ENCODE results near the gene ADGRA1. TPM values are rescaled to one million over a fixed set of nuclear protein-coding genes. Genes with fewer than 3 reads are reported as not detected.

Gene ADGRA1
- total RNA-seq, 4 donors from 2014 or later = 0.13 TPM; not detected in 3

- no peak overlapping the region for H3K27ac ChIP-seq
- 20 to 100% methylated on average over 1 to 2 of the region's 12 CpGs for WGBS, 2 donors (ENCODE audit: low coverage in 1 of 2)
- H3K4me1 ChIP-seq = no peaks in the 10 kb centered on the region
- peaks cover 48% of the 10 kb centered on the region for H3K27me3 ChIP-seq
- no peak for ATAC-seq
- no peak overlapping the region for H3K4me3 ChIP-seq
- TF ChIP-seq CTCF (IDR thresholded peaks at IDR 0.05) = no peak
- no peak for TF ChIP-seq POLR2A (IDR thresholded peaks at IDR 0.05)
- TF ChIP-seq EP300 (IDR thresholded peaks at IDR 0.05) = no peak
- no peak for TF ChIP-seq POLR2AphosphoS5 (IDR thresholded peaks at IDR 0.05)
- no peaks in the 10 kb centered on the region for H3K36me3 ChIP-seq
- peaks cover 0 to 18% (median 0%) of the 10 kb centered on the region in 3 donors for H3K9me3 ChIP-seq
These were observed 26.1 kb downstream of the ADGRA1 start for GRCh38 chr10:133113847-133114246.

- no peak for TF ChIP-seq POLR2AphosphoS5 (IDR thresholded peaks at IDR 0.05)
- TF ChIP-seq POLR2A (IDR thresholded peaks at IDR 0.05) = no peak
- TF ChIP-seq EP300 (IDR thresholded peaks at IDR 0.05) = no peak
- no peak for TF ChIP-seq CTCF (IDR thresholded peaks at IDR 0.05)
- no peaks in the 10 kb centered on the region for H3K36me3 ChIP-seq
- no peak overlapping the region for H3K4me3 ChIP-seq
- no peak for ATAC-seq
- 67% methylated on average over 2 of the region's 18 CpGs; no CpG with 5 or more reads in 1 of the 2 donors for WGBS, 2 donors (ENCODE audit: low coverage in 1 of 2)
- H3K27me3 ChIP-seq = peaks cover 44% of the 10 kb centered on the region
- no peaks in the 10 kb centered on the region for H3K4me1 ChIP-seq
- peaks cover 0 to 18% (median 0%) of the 10 kb centered on the region in 3 donors for H3K9me3 ChIP-seq
- no peak overlapping the region for H3K27ac ChIP-seq
These were observed 26.5 kb downstream of the ADGRA1 start for GRCh38 chr10:133114251-133114650.

GRCh38 chr10:133114726-133115452, 27.2 kb downstream of the ADGRA1 start:
- Histone ChIP-seq H3K27me3 (peaks cover 41% of the 10 kb centered on the region), H3K36me3 (no peaks in the 10 kb centered on the region), H3K9me3 (peaks cover 0 to 18% (median 0%) of the 10 kb centered on the region in 3 donors), H3K4me3 (no peak overlapping the region), H3K27ac (no peak overlapping the region), H3K4me1 (no peaks in the 10 kb centered on the region)
- 70 to 80% methylated on average over 1 to 10 of the region's 33 CpGs for WGBS, 2 donors (ENCODE audit: low coverage in 1 of 2)
- ATAC-seq = no peak
- TF ChIP-seq CTCF (IDR thresholded peaks at IDR 0.05) = no peak

GRCh38 chr10:133115453-133115842, 27.7 kb downstream of the ADGRA1 start:
- no peak for TF ChIP-seq POLR2AphosphoS5 (IDR thresholded peaks at IDR 0.05)
- TF ChIP-seq EP300 (IDR thresholded peaks at IDR 0.05) = no peak
- TF ChIP-seq POLR2A (IDR thresholded peaks at IDR 0.05) = no peak
- TF ChIP-seq CTCF (IDR thresholded peaks at IDR 0.05) = no peak
- ATAC-seq = no peak
- Histone ChIP-seq H3K4me3 (no peak overlapping the region), H3K9me3 (peaks cover 0 to 23% (median 0%) of the 10 kb centered on the region in 3 donors), H3K27ac (no peak overlapping the region), H3K4me1 (no peaks in the 10 kb centered on the region), H3K27me3 (peaks cover 36% of the 10 kb centered on the region), H3K36me3 (no peaks in the 10 kb centered on the region)
- 90% methylated on average over 4 of the region's 13 CpGs; no CpG with 5 or more reads in 1 of the 2 donors for WGBS, 2 donors (ENCODE audit: low coverage in 1 of 2)

GRCh38 chr10:133115976-133116375, 28.3 kb downstream of the ADGRA1 start:
- Histone ChIP-seq H3K36me3 (no peaks in the 10 kb centered on the region), H3K27me3 (peaks cover 32% of the 10 kb centered on the region), H3K4me1 (no peaks in the 10 kb centered on the region), H3K4me3 (no peak overlapping the region), H3K27ac (no peak overlapping the region), H3K9me3 (peaks cover 0 to 25% (median 0%) of the 10 kb centered on the region in 3 donors)
- ATAC-seq = no peak
- WGBS, 2 donors (ENCODE audit: low coverage in 1 of 2) = 0 to 76% methylated on average over 1 to 5 of the region's 17 CpGs
- no peak for TF ChIP-seq POLR2A (IDR thresholded peaks at IDR 0.05)
- no peak for TF ChIP-seq CTCF (IDR thresholded peaks at IDR 0.05)
